ENCODE results near the gene PCP4L1.

- TF ChIP-seq GATA2 (IDR thresholded peaks at IDR 0.05; ENCODE audit: low read depth, low read length) (no peak), GATA3 (IDR thresholded peaks at IDR 0.05; ENCODE audit: low read depth, low read length) (no peak)
Measured at GRCh38 chr1:161226759-161227158, 31.8 kb upstream of the PCP4L1 start.
